ENCODE measurements around the gene VAPB.

Gene VAPB

DNA sequence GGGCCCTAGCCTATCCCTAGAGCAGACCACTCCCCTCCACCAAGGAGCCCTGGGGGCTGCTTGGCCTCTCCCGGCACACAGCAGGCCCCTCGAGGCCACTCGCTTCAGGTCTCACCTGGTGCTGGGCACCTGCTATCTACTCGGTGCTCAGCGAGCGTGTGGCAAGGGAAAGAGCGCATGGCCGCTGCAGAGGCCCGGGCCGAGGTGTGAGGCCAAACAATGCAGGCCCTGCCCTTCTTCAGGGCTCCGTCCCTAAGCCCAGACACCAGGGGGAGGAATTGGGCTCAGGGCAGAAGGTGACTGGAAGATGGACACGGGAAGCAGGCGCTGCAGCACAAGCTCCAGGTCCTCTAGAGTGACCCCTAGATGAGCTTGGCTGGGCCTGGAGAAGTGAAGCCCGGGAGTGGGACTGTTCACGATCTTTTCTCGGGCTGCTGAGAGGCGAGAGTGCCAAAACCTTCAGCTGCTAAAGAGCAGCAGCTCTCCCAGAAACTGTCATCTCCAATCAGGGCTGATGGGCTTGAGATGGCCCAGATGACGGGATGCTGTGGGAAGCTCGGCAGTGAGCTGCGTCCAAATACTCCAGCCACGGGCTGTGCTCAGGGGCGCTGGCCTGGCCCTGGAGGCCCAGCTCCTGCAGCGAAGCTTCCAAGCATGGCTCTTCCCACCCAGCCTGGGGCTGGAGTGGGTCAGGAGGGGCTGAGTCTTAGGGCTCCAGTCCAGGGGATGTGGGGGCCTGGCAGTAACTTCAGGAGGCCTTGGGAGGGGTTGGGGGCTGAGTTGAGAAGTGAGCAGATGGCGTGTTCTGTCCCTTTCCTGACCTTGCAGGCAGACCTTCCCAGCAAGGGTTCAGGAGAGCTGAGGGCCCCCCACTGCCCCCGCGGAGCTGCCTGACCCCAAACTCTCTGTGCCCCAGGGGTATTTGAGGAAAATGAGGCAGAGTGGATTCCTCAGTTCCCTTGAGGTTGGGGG is 82.5 kb downstream of the VAPB start:
- Histone ChIP-seq H3K4me1 (ENCODE audit: control insufficient read depth in 1 of 2, insufficient read depth in 1 of 2, low read depth in 1 of 2, low read length in 1 of 2) (no peaks in the 10 kb centered on the region), H3K9me3 (no peaks in the 10 kb centered on the region), H3K4me3 (ENCODE audit: low read depth in 1 of 2, low read length in 1 of 2) (no peak overlapping the region), H3K36me3 (no peaks in the 10 kb centered on the region), H3K27me3 (peaks cover 23% of the 10 kb centered on the region), H3K27ac (no peak overlapping the region)
- TF ChIP-seq, protein P1, sequence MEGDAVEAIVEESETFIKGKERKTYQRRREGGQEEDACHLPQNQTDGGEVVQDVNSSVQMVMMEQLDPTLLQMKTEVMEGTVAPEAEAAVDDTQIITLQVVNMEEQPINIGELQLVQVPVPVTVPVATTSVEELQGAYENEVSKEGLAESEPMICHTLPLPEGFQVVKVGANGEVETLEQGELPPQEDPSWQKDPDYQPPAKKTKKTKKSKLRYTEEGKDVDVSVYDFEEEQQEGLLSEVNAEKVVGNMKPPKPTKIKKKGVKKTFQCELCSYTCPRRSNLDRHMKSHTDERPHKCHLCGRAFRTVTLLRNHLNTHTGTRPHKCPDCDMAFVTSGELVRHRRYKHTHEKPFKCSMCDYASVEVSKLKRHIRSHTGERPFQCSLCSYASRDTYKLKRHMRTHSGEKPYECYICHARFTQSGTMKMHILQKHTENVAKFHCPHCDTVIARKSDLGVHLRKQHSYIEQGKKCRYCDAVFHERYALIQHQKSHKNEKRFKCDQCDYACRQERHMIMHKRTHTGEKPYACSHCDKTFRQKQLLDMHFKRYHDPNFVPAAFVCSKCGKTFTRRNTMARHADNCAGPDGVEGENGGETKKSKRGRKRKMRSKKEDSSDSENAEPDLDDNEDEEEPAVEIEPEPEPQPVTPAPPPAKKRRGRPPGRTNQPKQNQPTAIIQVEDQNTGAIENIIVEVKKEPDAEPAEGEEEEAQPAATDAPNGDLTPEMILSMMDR (IDR thresholded peaks at IDR 0.05) = no peak

DNA sequence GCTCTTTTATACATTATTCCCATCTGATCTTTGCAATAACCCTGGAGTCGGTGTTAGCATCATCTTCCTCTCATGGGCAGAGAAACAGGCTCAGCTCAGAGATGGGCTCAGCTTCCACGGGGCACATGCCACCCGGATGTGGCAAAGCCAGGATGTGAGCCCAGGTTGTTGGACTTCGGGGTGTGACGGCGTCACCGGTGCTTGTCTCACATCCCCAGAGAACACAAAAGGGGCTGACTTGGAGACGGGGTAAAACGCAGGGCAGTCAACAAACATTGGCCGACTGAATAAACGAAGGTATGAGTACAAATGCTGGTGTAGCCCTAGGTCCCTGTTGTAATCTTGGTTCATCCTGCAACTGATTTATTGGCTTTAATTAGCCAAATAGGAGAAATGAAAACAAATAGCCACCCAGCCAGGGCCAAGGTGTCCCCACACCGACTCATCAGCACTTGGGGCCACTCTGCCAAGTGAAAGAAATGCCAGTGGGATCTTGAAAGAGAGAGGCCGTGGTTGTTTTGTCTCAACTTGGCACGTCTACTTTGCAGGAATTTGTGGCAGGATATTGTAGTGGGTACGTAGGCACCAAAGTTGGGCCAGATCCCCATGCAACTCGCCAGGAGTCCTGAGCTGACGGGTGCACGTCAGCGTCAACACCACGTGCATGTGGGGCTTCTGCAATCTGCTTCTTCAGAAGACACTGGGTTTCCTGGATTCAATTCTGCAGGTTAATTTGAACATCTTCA is 83.4 kb downstream of the VAPB start:
- Histone ChIP-seq H3K27ac (no peak overlapping the region), H3K9me3 (no peaks in the 10 kb centered on the region), H3K4me1 (ENCODE audit: control insufficient read depth in 1 of 2, insufficient read depth in 1 of 2, low read depth in 1 of 2, low read length in 1 of 2) (no peaks in the 10 kb centered on the region), H3K36me3 (no peaks in the 10 kb centered on the region), H3K4me3 (ENCODE audit: low read depth in 1 of 2, low read length in 1 of 2) (no peak overlapping the region), H3K27me3 (peaks cover 13% of the 10 kb centered on the region)
- TF ChIP-seq, protein P1 (IDR thresholded peaks at IDR 0.05) = no peak

DNA sequence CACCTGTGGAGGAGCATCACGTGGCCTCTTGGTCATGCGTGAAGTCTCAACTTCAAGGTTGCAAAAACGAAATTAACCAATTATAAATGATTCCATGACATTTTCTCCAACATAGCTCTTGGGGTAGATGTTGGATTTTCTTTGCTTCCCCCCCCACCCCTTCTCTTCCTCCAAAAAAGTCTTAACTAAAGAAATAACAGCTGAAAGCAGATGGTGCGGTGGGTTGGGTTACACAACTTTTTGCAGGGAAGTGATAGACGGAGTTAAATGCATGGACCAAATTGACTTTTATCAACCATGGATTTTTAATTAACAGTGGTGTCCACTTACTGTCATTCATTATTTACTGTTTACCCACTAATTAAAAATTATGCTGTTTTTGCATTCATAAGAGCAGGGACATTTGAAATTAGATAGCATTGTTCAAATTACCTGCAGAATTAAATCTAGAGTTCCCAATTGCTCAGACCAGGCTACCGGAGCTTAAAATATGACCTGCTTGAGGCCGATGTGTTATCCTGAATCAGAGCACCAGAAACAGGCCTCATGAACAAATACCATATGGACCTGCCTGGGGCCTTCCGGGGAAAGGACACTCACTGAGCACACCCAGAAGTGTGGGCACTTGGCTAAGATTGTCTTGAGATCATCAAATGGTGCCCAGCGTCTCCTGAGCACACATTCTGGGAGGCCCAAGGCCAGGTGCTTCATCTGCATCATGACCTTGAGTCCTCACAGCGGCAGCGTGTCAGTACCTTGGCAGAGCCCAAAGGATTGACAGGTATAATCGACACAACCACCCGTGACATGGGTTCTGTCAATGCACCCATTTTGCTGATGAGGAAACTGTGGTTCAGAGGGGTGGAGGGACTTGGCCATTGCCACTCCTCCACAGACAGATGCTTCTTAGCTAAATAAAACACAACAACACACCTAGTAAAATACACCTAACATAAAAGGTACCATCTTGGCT is 84.7 kb downstream of the VAPB start:
- Histone ChIP-seq H3K4me1 (ENCODE audit: control insufficient read depth in 1 of 2, insufficient read depth in 1 of 2, low read depth in 1 of 2, low read length in 1 of 2) (no peaks in the 10 kb centered on the region), H3K27ac (no peak overlapping the region), H3K27me3 (peaks cover under 1% of the 10 kb centered on the region), H3K36me3 (no peaks in the 10 kb centered on the region), H3K9me3 (no peaks in the 10 kb centered on the region), H3K4me3 (ENCODE audit: low read depth in 1 of 2, low read length in 1 of 2) (no peak overlapping the region)
- TF ChIP-seq, protein P1 (IDR thresholded peaks at IDR 0.05) = no peak

DNA sequence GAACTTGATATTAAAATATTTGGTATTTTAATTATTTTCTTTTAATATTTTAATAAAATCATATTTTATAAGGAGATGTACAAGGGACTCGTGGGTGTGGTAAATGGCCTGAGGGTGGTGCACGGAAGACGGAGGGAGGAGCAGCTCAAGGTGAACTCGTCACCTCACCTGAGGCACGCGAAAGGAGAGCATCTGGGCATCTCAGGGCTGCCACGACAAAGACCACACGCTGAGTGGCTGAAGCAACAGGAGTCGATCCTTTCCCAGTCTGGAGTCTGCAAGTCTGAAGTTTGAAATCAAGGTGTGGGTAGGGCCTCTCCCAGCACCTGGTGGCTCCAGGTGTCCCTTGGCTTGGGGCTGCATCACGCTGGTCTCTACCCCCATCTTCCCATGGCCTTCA is 86.4 kb downstream of the VAPB start:
- H3K4me3 ChIP-seq (ENCODE audit: low read depth in 1 of 2, low read length in 1 of 2) = no peak overlapping the region
- H3K27ac ChIP-seq = no peak overlapping the region
- no peaks in the 10 kb centered on the region for H3K36me3 ChIP-seq
- no peaks in the 10 kb centered on the region for H3K9me3 ChIP-seq
- peaks cover 7% of the 10 kb centered on the region for H3K27me3 ChIP-seq
- TF ChIP-seq, protein P1 (IDR thresholded peaks at IDR 0.05) = no peak
- H3K4me1 ChIP-seq (ENCODE audit: control insufficient read depth in 1 of 2, insufficient read depth in 1 of 2, low read depth in 1 of 2, low read length in 1 of 2) = no peaks in the 10 kb centered on the region

All from neutrophil (primary cell).